Body of pancreas (tissue), 4 donors: Measurements from ENCODE around the gene PEX14. TPM values are rescaled to one million over a fixed set of nuclear protein-coding genes. Genes with fewer than 3 reads are reported as not detected.
A peak's percentile ranks its signal among the peaks of the same experiment; 100 is the strongest.

ENCODE experiments used
- ATAC-seq: fragments of 150-250 bp; one replicate; pipeline ENCODE4 v1.9.1; 2016
- DNase-seq, 4 donors: peaks; one replicate each; pipeline ENCODE4 v3.0.0-alpha.2; 2019
- H3K27ac ChIP-seq, 4 donors: fragments of 200-600 bp; sonication (generic); 1 replicate in 3 of 4; 2 replicates in 1 of 4; pipeline versions ENCODE4 v1.5.1 to v1.6.1; 2016 to 2019; ENCODE audit warnings: mild to moderate bottlenecking in 1 of 4, mixed read lengths in 1 of 4, moderate library complexity in 1 of 4
- H3K27me3 ChIP-seq, 2 donors: fragments of 200-600 bp; sonication (generic); one replicate each; pipeline ENCODE4 v1.6.0; 2016; ENCODE audit warnings: mild to moderate bottlenecking in 1 of 2
- H3K36me3 ChIP-seq, 2 donors: fragments of 200-600 bp; sonication (generic); replicated peaks in 1 of 2; 2 replicates each; pipeline ENCODE4 v1.5.1; 2016; ENCODE audit warnings: low read depth in 2 of 2; ENCODE audit not compliant: insufficient read depth in 1 of 2
- H3K4me1 ChIP-seq: fragments of 200-600 bp; sonication (generic); one replicate; pipeline ENCODE4 v1.6.0; 2016
- H3K4me3 ChIP-seq, 2 donors: fragments of 200-600 bp; sonication (generic); 1 replicate in 1 of 2; 2 replicates in 1 of 2; pipeline ENCODE4 v1.5.1; 2016 to 2019
- H3K9me3 ChIP-seq, 3 donors: fragments of 200-600 bp; sonication (generic); 1 replicate in 2 of 3; 2 replicates in 1 of 3; pipeline ENCODE4 v1.5.1; 2016
- CTCF ChIP-seq, 7 experiments: fragments of 450-650 bp in 4 of 7; fragments of 200-600 bp in 3 of 7; sonication (generic) in 3 of 7; IDR thresholded peaks; one replicate each; pipeline ENCODE4 v1.5.1; 2016 to 2019; ENCODE audit warnings: antibody characterized with exemption in 7 of 7
- POLR2A ChIP-seq, 3 donors: fragments of 450-650 bp; IDR thresholded peaks; one replicate each; pipeline ENCODE4 v1.6.1; 2016; ENCODE audit warnings: antibody characterized with exemption in 3 of 3, mild to moderate bottlenecking in 2 of 3
- WGBS, 2 donors: methylation state at CpG; one replicate each; pipeline ENCODE4 v1.1.5; 2017; 5-methylcytosine and 5-hydroxymethylcytosine counted together
- intact Hi-C: fragments of 100-400 bp; cut with DNase I; formaldehyde crosslinking; loops from one replicate; pipeline ENCODE4 v1.15.1; 2023
- total RNA-seq, 2 donors: library from RNA; depleted of rRNA; stranded (reverse); fragments of >200 nt; gene quantifications; one replicate each; pipeline ENCODE4 v1.1.0, GENCODE V29; 2016

PEX14 gene
- total RNA-seq, 2 donors from 2014 or later: 8.6 to 8.8 TPM

- TF ChIP-seq POLR2A (IDR thresholded peaks at IDR 0.05) (peak in 2 of 3 donors; percentile 54 to 63), CTCF (IDR thresholded peaks at IDR 0.05) (peak; percentile 93 to 99 (median 95))
- Histone ChIP-seq H3K9me3 (no peaks in the 10 kb centered on the region), H3K27me3 (no peaks in the 10 kb centered on the region), H3K4me3 (peak within 1 kb of the TSS; percentile 18 to 96), H3K27ac (peak within 1 kb of the TSS; percentile 23 to 74 (median 46)), H3K36me3 (no peaks in the 10 kb centered on the region), H3K4me1 (peaks cover 24% of the 10 kb centered on the region)
- DNase-seq: peak; percentile 90 to 94 (median 92)
- peak; percentile 94 for ATAC-seq
- intact Hi-C loops: no loop called here
- WGBS, 2 donors: 0 to 1% methylated on average over 21 to 94 of the region's 95 CpGs
Observed at GRCh38 chr1:10430216-10431069, 44.3 kb upstream of the PEX14 start, which contains the start of gene CENPS. CENPS (plus strand) TSS chr1:10430433; CDS start chr1:10430518, 85 bp downstream.

- Histone ChIP-seq H3K27ac (peak overlapping the region in 2 of 4 donors; percentile 61 to 74), H3K4me1 (peaks cover 24% of the 10 kb centered on the region), H3K4me3 (peak overlapping the region; percentile 18 to 96), H3K36me3 (no peaks in the 10 kb centered on the region), H3K27me3 (no peaks in the 10 kb centered on the region), H3K9me3 (no peaks in the 10 kb centered on the region)
- intact Hi-C loops: no loop called here
- TF ChIP-seq POLR2A (IDR thresholded peaks at IDR 0.05) (no peak), CTCF (IDR thresholded peaks at IDR 0.05) (no peak)
- 14 to 15% methylated on average over 29 of the region's 30 CpGs for WGBS, 2 donors
- no peak for ATAC-seq
- DNase-seq: peak in 1 of 4 donors; percentile 6
Observed at GRCh38 chr1:10431070-10431730, 43.5 kb upstream of the PEX14 start.

DNA sequence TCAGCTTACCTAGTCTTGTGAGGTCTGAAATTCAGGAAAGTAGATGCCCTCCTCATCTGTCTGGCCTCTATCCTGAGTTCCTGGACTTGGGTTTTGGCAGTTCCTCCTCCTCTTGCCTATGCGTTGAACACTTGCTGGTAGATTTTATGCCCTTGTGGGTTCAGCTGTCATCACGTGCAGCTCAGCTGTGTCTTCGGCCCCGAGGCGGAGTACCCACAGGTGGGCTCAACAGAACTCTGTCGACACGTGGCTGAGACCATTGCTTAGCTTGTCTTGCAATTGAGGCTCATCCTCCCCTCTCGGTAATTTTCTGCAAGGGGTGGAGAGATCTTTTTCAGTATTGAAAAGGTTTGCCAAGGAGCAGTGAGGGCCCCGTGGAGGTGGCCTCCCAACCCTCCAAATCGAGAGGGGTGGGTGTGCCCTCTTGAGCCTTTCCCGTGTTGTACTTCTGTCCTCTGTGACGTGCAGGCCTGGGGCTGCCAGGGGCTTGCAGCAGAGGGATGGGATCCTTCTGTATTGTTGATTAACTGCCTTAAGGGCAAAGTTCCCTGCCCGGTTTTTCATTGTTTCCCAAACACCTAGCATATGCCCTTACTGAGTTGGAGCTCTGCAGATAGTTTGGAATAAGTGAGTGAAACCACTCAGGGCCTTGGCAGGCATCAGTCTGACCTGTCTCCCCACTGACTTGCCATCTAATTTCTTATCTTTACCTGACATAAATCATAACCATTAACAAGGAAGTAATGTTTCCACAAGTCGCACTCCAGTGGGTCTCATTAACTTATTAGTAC is 41.6 kb upstream of the PEX14 start:
- no peaks in the 10 kb centered on the region for H3K27me3 ChIP-seq
- no peaks in the 10 kb centered on the region for H3K9me3 ChIP-seq
- H3K4me3 ChIP-seq: no peak overlapping the region
- DNase-seq: no peak
- ATAC-seq: no peak
- 66 to 75% methylated on average over 13 to 14 of the region's 14 CpGs for WGBS, 2 donors
- peaks cover 20% of the 10 kb centered on the region for H3K4me1 ChIP-seq
- intact Hi-C loops: no loop called here
- H3K36me3 ChIP-seq: no peaks in the 10 kb centered on the region
- H3K27ac ChIP-seq: no peak overlapping the region
- no peak for TF ChIP-seq CTCF (IDR thresholded peaks at IDR 0.05)
- TF ChIP-seq POLR2A (IDR thresholded peaks at IDR 0.05): no peak

DNA sequence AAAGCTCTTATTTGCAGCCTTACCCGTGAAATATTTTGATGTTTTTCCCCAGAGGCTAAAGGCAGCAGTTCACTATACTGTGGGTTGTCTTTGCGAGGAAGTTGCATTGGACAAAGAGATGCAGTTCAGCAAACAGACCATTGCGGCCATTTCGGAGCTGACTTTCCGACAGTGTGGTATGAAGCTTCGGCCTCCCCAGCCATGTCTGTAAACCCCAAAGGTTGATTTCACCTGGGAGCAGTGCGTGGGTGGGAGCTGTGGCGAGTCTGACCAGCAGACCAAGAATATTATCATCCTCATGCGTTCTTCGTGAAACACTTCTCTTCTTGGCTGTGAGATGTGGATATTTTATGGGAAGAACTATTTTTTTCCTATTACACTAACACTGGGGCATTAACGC is 41.0 kb upstream of the PEX14 start:
- H3K9me3 ChIP-seq: no peaks in the 10 kb centered on the region
- H3K36me3 ChIP-seq: no peaks in the 10 kb centered on the region
- H3K4me3 ChIP-seq: no peak overlapping the region
- intact Hi-C loops: no loop called here
- TF ChIP-seq POLR2A (IDR thresholded peaks at IDR 0.05) (no peak), CTCF (IDR thresholded peaks at IDR 0.05) (no peak)
- H3K27me3 ChIP-seq: no peaks in the 10 kb centered on the region
- WGBS, 2 donors: 82 to 89% methylated on average over 11 of the region's 11 CpGs
- no peak for ATAC-seq
- DNase-seq: no peak
- H3K27ac ChIP-seq: no peak overlapping the region
- H3K4me1 ChIP-seq: peaks cover 20% of the 10 kb centered on the region
